Activated CD8-positive, alpha-beta memory T cell treated with anti-CD3 and anti-CD28 coated beads, Interleukin-2, amount 50 U/mL, for 4 hours (primary cell): Measurements from ENCODE around the gene NPPA.

Source experiments
- DNase-seq: peaks from one replicate; pipeline ENCODE4 v3.0.0-alpha.2; 2020

Gene NPPA

DNA sequence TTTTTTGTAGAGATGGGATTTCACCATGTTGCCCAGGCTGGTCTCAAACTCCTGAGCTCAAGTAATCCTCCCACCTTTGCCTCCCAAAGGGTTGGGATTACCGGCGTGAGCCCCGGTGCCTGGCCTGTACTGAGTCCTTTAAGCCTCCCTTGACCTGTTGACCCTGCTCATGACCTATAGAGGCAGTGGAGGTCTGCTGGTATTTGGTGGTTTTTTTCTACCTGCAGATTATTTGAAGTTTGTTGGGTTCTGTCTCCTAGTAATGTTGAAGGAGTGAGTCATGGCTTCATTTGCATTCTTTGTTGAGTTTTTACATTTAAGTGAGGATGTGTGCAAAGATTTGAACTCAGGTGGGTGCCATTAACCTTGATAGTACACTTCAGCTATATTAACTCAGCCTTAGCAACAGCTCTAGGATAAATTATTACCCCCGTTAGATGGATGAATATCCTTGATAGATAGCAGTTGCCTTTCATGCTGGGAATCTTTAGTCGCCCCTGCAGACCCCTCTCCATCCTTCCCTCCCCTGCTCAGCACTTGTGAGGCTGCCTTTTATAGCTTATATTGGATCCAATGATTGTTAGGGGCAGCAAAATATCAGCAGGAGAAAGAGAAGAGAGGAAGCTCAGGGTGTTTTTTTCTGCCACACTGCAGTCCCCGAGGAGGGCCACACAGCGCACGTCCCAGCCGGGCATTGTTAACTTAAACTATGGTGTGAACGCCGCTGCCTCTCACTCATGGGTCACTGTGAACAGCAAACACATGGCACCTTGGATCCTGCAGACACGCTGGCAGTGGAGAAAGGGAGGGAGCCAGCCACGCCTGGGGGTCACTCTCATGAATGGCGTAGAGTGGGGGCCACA is 26.0 kb upstream of the NPPA start:
- no peak for DNase-seq

DNA sequence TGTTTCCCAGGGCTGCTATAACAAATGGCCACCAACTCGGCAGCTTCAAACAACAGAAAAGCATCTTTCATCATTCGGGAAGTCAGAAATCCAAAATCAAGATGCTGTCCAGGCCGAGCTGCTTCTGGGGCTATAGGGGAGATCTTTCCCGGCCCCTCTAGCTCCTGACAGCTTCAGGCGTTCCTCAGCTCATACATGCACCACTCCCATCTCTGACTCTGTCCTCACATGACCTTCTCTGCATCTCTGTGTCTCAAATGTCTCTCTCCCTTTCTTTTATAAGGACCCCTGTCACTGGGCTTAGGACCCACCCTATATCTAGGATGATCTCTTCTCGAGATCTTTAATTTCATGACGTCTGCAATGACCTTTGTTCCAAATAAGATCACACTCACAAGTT is 25.0 kb upstream of the NPPA start:
- DNase-seq = no peak

DNA sequence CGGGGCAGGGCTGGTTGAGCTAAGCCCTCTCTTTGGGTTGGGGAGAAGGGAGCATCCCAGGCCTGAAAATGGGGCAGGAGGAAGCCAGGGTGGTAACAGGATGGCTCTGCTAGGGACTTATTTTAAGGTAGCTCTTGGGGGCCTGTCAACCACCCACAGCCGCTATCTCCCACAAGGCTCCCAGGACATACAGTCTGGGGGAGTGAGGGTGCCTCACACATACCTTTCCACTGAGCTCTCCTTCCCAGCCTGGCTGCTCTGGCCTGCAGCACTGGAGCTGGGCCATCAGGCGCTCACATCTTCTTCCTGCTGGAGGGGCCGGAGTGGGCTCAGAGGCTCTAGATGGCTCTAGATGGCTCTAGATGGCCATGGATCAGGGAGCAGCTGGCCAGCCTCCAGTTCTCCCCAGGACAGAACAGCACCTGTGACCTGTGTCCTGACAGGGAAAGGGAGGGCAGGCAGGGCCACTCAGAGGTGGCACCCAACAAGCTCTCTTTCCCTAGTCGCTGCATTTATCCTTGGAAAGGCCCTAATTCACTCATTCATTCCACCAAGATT is 22.1 kb upstream of the NPPA start:
- DNase-seq = no peak

DNA sequence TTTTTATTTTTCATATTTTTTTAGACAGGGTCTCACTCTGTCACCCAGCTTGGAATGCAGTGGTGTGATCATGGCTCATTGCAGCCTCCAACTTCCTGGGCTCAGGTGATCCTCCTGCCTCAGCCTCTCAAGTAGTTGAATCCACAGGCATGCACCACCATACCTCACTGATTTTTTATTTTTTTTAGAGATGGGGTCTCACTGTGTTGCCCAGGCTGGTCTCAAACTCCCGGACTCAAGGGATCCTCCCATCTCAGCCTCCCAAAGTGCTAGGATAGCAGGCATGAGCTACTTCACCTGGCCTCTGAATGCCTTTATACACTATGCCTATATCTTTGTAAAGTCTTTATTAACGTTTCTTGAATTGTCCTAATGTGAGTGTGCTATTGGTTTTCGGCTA is 21.5 kb upstream of the NPPA start:
- DNase-seq = no peak

DNA sequence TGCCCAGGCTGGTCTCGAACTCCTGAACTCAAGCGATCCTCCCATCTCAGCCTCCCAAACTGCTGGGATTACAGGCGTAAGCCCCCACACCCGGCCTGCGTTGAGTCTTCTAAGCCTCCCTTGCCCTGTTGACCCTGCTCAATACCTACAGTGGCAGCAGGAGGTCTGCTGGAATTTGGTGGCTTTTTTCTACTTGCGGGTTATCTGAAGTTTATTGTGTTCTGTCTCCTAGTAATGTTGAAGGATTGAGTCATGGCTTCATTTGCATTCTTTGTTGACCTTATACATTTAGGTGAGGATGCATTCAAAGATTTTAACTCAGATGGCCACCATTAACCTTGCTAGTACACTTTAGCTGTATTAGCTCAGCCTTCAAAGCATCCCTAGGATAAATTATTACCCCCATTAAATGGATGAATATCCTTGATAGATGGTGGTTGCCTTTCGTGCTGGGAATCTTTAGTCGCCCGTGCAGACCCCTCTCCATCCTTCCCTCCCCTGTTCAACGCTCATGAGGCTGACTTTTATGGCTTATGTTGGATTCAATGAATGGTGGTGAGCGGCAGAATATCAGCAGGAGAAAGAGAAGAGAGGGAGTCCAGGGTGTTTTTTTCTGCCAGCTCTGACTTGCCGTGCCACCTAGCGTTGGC is 20.9 kb upstream of the NPPA start:
- DNase-seq = no peak

DNA sequence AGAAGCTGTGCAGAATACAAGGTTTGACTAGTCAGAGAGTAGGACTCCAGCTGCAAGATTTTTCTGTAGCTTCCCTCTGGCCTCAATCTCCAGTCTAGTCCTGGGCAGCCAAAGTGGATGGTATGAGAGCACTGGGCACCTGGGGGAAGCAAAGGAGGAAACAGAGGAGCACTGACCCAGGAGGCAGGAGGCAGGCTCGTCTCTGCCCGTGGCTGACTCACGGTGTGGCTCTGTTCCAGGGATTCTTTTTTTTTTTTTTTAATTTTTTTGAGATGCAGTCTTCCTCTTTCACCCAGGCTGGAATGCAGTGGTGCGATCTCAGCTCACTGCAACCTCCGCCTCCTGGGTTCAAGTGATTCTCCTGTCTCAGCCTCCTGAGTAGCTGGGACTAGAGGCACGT is 15.3 kb upstream of the NPPA start:
- DNase-seq = no peak

DNA sequence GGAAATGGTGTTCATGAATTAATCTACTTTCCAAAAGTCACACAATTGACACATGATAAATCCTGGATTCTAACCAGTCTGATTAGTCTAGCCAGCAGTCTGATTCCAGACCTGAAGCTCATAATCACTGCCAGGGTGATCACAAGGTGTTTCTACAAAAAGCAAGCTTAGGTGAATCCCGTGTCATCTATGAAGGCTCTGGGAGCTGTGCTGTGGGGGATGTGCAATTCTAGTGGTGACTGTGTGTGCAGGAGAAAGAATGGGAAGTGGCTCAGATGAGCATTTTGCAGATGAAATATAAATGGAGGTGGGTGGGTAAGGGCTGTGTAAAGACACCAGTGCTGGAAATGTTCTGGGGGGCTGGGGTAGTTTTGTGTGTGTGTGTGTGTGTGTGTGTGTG is 13.0 kb upstream of the NPPA start:
- no peak for DNase-seq

DNA sequence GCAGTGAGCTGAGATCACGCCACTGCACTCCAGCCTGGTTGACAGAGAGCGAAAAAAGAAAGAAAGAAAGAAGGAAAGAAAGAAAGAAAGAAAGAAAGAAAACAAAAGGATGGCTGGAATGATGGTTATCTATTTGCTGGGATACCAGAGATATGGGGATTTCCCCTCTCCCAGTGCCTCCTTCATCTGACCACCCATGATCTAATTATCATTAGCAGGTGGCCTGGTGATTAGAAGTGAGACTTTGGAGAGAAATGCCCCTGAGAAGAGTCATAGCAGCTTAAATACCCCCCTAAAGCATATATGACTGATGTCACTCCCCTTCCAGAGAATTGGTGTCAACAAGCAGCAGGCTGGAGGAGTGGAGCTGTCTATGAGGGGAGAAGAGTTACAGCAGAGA is 12.5 kb upstream of the NPPA start:
- DNase-seq = no peak

DNA sequence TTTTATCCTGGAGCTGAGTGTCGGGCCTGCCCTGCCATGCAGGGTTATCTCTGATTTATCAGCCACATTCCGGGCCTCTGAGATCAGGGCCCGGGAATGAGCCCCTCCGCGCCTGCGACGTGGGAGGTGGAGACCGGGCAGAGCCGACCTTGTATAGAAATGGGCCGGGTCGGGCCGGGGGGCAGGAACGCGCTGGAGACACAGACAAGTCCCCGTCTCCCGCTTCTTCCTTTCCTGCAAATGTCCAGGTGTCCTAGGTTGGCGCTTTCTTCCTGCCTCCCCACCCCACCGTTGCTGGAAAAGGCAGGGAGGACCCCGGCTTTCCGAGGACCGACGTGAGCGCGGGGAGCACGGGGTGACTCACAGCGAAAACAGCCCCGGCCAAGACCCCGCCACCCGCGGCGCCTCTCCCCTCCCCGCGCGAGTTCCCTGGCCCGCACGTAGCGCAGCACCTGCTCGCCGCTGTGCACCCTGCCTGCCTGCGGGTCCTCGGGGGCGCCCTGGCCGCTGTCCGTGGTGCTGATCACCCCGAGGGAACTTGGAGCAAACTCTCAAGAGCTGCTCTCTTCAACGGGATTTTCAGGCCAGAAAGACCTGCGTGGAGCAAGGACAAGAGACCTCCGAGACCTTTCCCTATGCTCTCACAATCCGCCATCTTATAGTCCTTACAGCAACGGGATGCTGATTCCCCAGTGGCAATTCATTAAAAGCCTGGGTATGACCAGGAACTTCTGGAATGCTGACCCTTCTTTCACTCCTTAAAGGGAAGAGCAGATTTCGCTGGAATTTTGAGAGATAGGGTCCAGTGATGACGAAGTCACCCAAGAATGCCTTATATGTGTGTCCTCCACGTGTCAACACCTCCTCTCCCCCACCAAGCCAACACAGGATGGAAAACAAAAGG is 11.6 kb upstream of the NPPA start:
- DNase-seq = peak; percentile 65

DNA sequence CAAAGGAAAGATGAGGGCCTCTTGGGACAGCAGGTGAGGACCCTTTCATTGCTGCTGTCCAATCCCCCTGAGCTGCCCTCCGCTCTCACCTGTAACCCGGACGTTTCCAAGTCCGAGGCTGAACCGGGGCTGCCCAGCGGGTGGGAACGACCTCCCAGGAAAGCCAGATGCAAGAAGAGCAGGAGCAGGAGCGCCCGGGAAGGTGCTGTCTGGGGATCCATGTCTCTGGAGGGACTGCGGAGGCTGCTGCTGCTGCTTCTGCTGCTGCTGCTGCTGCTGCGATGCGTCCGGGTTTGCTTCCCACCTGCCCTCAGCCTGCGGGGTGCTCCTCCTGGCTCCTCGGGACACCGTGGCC is 11.0 kb upstream of the NPPA start, which contains the start of gene NPPB:
Gene NPPB, minus strand, starts transcription at position 333 of the 355 bp plus-strand sequence. Its CDS starts 112 bp downstream, at position 221.
- no peak for DNase-seq

DNA sequence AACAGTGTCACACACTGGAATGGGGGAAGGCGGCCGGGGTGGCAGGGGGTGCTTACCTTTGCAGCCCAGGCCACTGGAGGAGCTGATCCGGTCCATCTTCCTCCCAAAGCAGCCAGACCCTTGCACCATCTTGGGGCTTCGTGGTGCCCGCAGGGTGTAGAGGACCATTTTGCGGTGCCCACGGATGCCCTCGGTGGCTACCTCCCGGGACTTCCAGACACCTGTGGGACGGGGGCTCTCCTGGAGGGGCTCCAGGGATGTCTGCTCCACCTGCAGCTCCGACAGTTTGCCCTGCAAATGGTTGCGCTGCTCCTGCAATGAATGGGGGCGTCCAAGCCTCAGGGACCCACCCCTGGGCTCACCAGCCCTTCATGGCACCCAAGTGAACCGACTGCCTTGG is 10.6 kb upstream of the NPPA start:
- no peak for DNase-seq

DNA sequence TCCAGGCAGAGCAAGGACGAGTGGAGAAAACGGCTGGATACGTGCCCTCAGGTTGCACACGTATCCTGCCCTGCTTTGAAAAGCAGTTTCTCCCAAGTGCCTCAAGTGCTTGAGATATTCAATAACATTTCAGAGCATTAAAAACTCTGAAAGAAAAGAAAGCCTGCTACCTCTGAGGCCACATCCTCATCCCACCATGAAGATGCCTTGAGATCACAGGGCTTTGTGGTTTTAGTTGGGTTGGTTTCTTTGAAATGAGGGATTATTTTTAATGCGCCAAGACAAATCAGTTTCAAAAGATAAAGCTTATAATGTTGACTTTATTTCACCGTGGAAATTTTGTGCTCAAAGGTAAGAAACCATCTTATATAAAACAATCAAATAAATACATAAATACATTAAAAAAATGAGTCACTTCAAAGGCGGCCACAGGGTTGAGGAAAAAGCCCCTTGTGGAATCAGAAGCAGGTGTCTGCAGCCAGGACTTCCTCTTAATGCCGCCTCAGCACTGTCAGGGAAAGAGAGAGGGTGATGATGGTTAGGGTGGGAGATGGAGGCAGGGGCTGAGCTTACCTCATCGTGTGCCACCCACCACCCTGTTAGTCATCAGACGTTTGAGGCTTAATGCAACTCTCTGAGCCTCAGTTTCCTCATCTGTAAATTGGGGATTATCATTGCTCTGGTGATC is 9.7 kb upstream of the NPPA start:
- no peak for DNase-seq

DNA sequence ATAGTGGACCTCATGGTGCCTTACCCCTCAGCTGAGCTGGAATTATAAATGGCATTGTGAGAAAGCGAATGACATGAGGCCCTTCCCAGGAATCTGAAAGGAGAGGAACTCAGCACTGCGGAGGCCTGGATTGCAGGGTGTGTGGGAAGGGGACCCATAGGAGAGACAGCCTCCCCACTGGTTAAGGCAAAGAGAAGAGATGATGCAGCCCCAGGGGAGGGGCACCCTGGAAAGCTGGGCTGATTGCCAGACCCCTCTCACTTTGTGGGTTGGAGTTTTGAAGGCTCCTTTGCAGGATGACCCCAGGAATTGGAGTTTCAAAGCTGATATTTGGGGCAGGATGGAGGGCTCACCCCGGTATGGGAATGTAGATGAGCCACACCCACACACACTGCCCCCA is 9.1 kb upstream of the NPPA start:
- no peak for DNase-seq

DNA sequence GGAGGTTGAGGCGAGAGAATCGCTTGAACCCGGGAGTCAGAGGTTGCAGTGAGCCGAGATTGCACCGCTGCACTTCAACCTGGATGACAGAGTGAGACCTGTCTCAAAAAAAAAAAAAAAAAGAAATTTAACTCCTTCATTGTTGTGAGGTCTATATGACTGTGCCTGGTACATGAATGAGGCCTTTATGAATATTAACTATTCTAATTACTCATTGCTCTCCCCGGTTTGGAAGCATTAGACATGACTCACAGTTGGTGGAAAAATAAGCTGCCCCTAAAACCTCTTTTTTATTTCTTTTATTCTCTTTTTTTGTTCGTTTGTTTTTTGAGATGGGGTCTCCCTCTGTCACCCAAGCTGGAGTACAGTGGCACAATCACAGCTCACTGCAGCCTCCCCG is 7.8 kb upstream of the NPPA start:
- no peak for DNase-seq

DNA sequence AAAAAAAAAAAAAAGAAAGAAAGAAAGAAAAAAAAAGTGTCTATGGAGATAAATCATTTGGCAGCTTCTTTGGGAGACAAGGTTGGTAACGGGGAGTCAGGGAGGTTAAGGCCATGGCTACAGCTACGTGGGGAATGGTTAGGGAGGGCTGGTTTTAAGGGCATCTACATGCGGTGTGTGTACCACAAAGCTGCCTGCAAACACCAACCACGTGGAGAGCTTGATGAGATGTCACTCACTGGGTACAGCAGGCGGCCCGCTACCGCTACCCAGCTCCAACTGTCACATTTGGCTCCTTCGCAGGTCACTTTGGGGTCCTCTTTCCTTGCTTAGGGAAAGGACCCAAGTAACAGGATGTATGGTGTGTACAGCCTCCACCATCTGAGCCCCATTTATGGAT is 6.9 kb upstream of the NPPA start:
- DNase-seq = no peak

DNA sequence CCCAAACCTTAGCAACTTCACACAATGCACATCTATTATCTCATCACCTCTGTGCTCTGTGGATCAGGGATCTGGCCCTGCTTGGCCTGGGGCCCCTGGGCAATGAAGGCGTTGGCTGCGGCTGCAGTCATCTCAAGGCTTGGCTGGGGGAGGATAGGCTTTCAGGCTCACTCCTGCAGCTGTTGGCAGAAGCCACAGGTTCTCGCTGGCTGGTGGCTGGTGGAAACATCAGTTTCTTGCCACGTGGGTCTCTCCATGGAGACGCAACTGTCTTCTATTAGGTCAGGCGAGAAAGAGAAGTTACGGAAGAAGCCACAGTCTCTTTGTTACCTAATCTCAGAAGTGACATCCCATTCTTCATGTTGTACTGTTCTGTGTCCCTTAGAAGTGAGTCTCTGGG is 3.6 kb upstream of the NPPA start:
- DNase-seq = no peak

DNA sequence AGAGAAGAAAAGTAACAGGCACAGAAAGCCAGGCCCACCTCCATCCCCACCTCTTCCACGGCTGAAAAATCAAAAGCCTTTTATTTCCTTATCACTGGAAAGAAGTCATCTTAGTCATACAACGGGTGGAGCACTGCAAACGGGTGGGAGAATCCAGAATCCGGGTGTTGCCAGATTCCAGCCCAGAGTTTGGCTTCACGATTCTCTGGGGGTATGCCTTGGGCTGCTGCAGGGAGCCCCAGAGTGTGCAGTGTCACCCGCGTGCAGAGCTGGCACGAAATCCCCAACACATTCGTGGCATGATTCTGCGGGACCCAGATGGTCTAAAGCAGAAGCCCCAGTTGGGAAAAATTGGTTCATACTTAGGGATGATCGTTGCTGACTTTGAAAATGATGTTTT is 2.6 kb upstream of the NPPA start:
- no peak for DNase-seq

DNA sequence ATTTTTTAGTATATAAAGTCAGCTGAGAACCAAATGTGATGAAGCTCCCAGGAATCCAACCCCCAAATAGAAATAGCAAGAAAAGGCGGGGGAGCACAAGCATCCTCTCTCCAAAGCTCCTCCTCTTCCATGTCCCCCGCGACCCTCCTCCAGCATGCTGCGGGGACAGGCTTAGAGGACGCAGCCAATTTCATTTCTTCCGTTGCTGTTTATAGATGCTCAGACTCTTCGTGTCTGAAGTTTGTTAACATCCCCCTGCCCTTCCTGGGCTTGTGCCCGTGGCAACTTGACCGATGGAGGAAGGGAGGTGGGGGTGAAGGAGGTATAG is 754 bp upstream of the NPPA start:
- DNase-seq = no peak

DNA sequence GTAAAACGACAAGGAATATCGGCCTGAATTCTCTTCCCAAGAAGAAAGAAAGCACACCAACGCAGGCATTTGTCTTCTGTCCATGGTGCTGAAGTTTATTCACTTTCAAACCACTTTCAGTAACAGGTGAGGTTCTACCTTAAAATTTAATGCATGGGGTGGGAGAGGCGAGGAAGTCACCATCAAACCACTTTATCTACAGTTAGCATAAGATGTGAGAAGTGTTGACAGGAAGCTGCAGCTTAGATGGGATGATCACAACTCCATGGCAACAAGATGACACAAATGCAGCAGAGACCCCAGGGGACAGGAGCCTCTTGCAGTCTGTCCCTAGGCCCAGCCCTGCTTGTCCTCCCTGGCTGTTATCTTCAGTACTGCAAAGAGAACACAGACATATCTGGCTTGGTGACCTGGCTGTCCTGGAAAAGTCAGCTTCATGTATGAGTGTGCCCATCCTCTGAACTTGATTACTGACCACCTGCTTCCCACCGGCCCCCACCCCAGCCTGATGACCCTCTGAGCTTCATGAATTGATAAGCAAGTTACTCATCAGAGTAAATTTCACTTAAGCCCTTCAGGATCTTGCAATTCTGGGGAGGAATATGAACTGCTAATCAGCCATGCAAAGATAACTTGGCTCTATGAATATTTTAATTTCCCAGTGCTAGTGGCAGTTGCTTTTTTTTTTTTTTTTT is 1.8 kb downstream of the NPPA start:
- DNase-seq = no peak

DNA sequence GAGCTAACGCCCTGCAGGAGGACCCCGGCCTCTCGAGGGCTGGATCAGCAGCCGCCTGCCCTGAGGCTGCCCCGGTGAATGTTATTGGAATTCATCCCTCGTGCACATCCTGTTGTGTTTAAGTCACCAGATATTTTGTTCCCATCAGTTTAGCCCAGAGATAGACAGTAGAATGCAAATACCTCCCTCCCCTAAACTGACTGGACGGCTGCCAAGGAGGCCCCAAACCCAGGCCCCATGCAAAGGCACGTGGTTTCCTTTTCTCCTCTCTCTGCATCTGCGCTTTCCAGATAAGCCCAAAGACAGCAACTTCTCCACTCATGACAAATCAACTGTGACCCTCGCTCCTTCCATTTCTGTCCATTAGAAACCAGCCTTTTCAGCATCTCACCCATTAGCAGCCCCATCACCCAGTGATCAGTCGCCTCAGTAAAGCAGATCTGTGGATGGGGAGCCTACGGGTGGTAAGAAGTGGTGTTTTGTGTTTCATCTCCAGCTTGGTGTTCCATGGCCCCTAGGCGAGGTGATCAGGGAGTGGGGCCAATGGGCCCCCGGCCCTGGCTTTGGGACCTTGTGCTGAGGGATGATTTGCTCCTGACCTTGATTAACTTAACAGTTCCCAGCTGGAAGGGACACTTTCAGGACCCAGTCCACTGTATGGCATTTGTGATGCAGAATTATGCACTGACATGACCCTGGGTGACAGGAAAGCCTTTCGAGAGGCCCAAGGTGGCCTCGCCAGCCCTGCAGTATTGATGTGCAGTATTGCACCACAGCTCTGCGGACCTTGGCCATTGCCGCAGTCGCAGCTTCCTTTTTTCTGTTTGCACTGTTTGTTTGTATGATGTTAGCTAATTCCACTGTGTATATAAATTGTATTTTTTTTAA is 5.2 kb downstream of the NPPA start:
- DNase-seq = no peak
